OCI-LY3 (cell line): ENCODE results near the gene PLA2G4C.

Experiments used
- H2AFZ ChIP-seq: fragments of 200-600, 300-600 bp; shearing (Covaris generic); 2 replicates; pipeline ENCODE4 v1.6.0; 2014; ENCODE audit warnings: antibody characterized with exemption, low read depth, low read length
- H3K27ac ChIP-seq: fragments of 200-600, 300-600 bp; sonication (generic); 2 replicates; pipeline ENCODE4 v1.5.1; 2014; ENCODE audit warnings: mild to moderate bottlenecking, low read length, moderate library complexity, mixed read lengths
- H3K27me3 ChIP-seq: fragments of 200-600, 300-600 bp; sonication (generic); 2 replicates; pipeline ENCODE4 v1.6.1; 2014; ENCODE audit warnings: low read depth, low read length, mixed read lengths
- H3K36me3 ChIP-seq: fragments of 200-600, 300-600 bp; sonication (generic); replicated peaks from 2 replicates; pipeline ENCODE3; 2014; ENCODE audit warnings: low read depth, low read length, mixed read lengths
- H3K4me1 ChIP-seq: fragments of 300-600, 200-600 bp; sonication (generic); 2 replicates; pipeline ENCODE4 v1.6.1; 2014; ENCODE audit warnings: low read length, mixed read lengths
- H3K4me2 ChIP-seq: fragments of 200-600, 300-600 bp; sonication (generic); 2 replicates; pipeline ENCODE4 v1.6.1; 2014; ENCODE audit warnings: low read length, mixed read lengths
- H3K4me3 ChIP-seq: fragments of 300-600, 200-600 bp; sonication (generic); 2 replicates; pipeline ENCODE4 v1.5.1; 2014; ENCODE audit warnings: antibody characterized with exemption, mild to moderate bottlenecking, low read length, moderate library complexity
- H3K79me2 ChIP-seq: fragments of 300-600, 200-600 bp; shearing (Covaris generic); 2 replicates; pipeline ENCODE4 v1.6.1; 2014; ENCODE audit warnings: mild to moderate bottlenecking, low read length, mixed read lengths
- H3K9ac ChIP-seq: fragments of 300-600, 200-600 bp; shearing (Covaris generic); 2 replicates; pipeline ENCODE4 v1.6.0; 2014; ENCODE audit warnings: mild to moderate bottlenecking, low read length, moderate library complexity
- H3K9me3 ChIP-seq: fragments of 200-600, 300-600 bp; shearing (Covaris generic); 2 replicates; pipeline ENCODE4 v1.6.1; 2014; ENCODE audit warnings: low read length, mixed read lengths; ENCODE audit not compliant: insufficient read depth
- H4K20me1 ChIP-seq: fragments of 200-600, 300-600 bp; sonication (generic); 2 replicates; pipeline ENCODE4 v1.6.1; 2016; ENCODE audit warnings: low read length, mixed read lengths; ENCODE audit not compliant: insufficient read depth
- CTCF ChIP-seq: fragments of 200-600, 300-600 bp; sonication (generic); IDR thresholded peaks from 2 replicates; pipeline ENCODE4 v1.5.1; 2014; ENCODE audit warnings: antibody characterized with exemption, low read length, low read depth
- EZH2phosphoT487 ChIP-seq: fragments of 200-600 bp; shearing (Covaris generic); IDR thresholded peaks from 2 replicates; pipeline ENCODE4 v1.6.1; 2018; ENCODE audit warnings: antibody characterized with exemption, mixed run types, low read depth

PLA2G4C gene

GRCh38 chr19:47998800-47999199, 111.8 kb downstream of the PLA2G4C start:
- Histone ChIP-seq H3K79me2 (no peaks in the 10 kb centered on the region), H3K27me3 (peaks cover 15% of the 10 kb centered on the region), H2AFZ (no peak overlapping the region), H3K9ac (no peak overlapping the region), H3K27ac (no peak overlapping the region), H3K4me2 (no peak overlapping the region), H3K4me1 (no peaks in the 10 kb centered on the region), H3K4me3 (no peak overlapping the region), H3K9me3 (no peaks in the 10 kb centered on the region), H4K20me1 (no peaks in the 10 kb centered on the region), H3K36me3 (no peaks in the 10 kb centered on the region)
- TF ChIP-seq EZH2phosphoT487: no peak
- TF ChIP-seq CTCF: no peak
